CD8-positive, alpha-beta memory T cell (primary cell): ENCODE measurements around the gene ORM1. TPM values are rescaled to one million over a fixed set of nuclear protein-coding genes. Genes with fewer than 3 reads are reported as not detected.

ENCODE experiments used
- CTCF ChIA-PET: fragments of 350-600 bp; sonication (Branson Sonifier 250); formaldehyde crosslinking; loops from one replicate; lab custom pipeline; 2021; ENCODE audit warnings: antibody characterized with exemption; lab: Charles Lee
- POLR2A ChIA-PET: fragments of 350-600 bp; sonication (Branson Sonifier 250); formaldehyde crosslinking; loops from one replicate; lab custom pipeline; 2021; ENCODE audit warnings: antibody characterized with exemption; lab: Charles Lee
- DNase-seq, 5 donors: peaks; one replicate each; pipeline versions ENCODE4 v3.0.0 to v3.0.0-alpha.2; 2020 to 2022; ENCODE audit warnings: mixed read lengths in 1 of 5
- H3K27ac ChIP-seq: one replicate; pipeline ENCODE4 v1.7.0; 2013; ENCODE audit warnings: low read depth, mild to moderate bottlenecking, low read length, moderate library complexity
- H3K27me3 ChIP-seq: 2 replicates; pipeline ENCODE4 v1.7.0; 2013; ENCODE audit warnings: low read length, mild to moderate bottlenecking; ENCODE audit not compliant: insufficient read depth, poor library complexity, severe bottlenecking
- H3K36me3 ChIP-seq: 2 replicates; pipeline ENCODE4 v1.7.0; 2013; ENCODE audit warnings: mild to moderate bottlenecking, low read length, moderate library complexity; ENCODE audit not compliant: insufficient read depth
- H3K4me1 ChIP-seq: 2 replicates; pipeline ENCODE4 v1.7.0; 2013; ENCODE audit warnings: mild to moderate bottlenecking, low read length, moderate library complexity; ENCODE audit not compliant: insufficient read depth
- H3K4me3 ChIP-seq: 2 replicates; pipeline ENCODE4 v1.7.0; 2013; ENCODE audit warnings: mild to moderate bottlenecking, low read length
- H3K9me3 ChIP-seq: 2 replicates; pipeline ENCODE4 v1.7.0; 2013; ENCODE audit warnings: mild to moderate bottlenecking, low read length
- H3K27ac Mint-ChIP-seq, 8 donors: one replicate each; pipeline ENCODE4 v1.8.0; 2020 to 2021; ENCODE audit warnings: mixed read lengths in 8 of 8, mild to moderate bottlenecking in 6 of 8, inconsistent platforms in 3 of 8, moderate library complexity in 3 of 8
- H3K27me3 Mint-ChIP-seq, 2 donors: one replicate each; pipeline ENCODE4 v1.8.0; 2020 to 2021; ENCODE audit warnings: mixed read lengths in 2 of 2, mild to moderate bottlenecking in 1 of 2, moderate library complexity in 1 of 2
- H3K36me3 Mint-ChIP-seq, 3 donors: one replicate each; pipeline ENCODE4 v1.8.0; 2020 to 2021; ENCODE audit warnings: mixed read lengths in 3 of 3, inconsistent platforms in 1 of 3, mild to moderate bottlenecking in 1 of 3
- H3K4me1 Mint-ChIP-seq, 3 donors: one replicate each; pipeline ENCODE4 v1.8.0; 2020 to 2021; ENCODE audit warnings: mixed read lengths in 3 of 3, inconsistent platforms in 1 of 3, mild to moderate bottlenecking in 1 of 3
- H3K4me3 Mint-ChIP-seq, 7 donors: one replicate each; pipeline ENCODE4 v1.8.0; 2020 to 2021; ENCODE audit warnings: mixed read lengths in 7 of 7, mild to moderate bottlenecking in 6 of 7, moderate library complexity in 4 of 7, inconsistent platforms in 2 of 7
- H3K9me3 Mint-ChIP-seq, 5 donors: one replicate each; pipeline ENCODE4 v1.8.0; 2020 to 2022; ENCODE audit warnings: mixed read lengths in 5 of 5, mild to moderate bottlenecking in 3 of 5, moderate library complexity in 2 of 5, inconsistent platforms in 1 of 5
- polyA plus RNA-seq: library from polyadenylated mRNA; unstranded; fragments of 300-500 nt; fragmentation: Illumina TruSeq; gene quantifications from one replicate; pipeline ENCODE4 v1.2.3, GENCODE V29; 2021
- total RNA-seq, 2 experiments: library from RNA; stranded (reverse); gene quantifications; one replicate each; pipeline ENCODE4 v1.2.3, GENCODE V29; 2021

Gene ORM1
- total and polyA plus RNA-seq, 3 experiments from 2014 or later, result not detected

- ChIA-PET CTCF (no interaction called here), POLR2A (no interaction called here)
- no peaks in the 10 kb centered on the region for H3K9me3 Mint-ChIP-seq
- Histone ChIP-seq H3K27ac (no peak overlapping the region), H3K4me1 (no peaks in the 10 kb centered on the region), H3K36me3 (no peaks in the 10 kb centered on the region), H3K27me3 (no peaks in the 10 kb centered on the region), H3K4me3 (no peak overlapping the region), H3K9me3 (no peaks in the 10 kb centered on the region)
- no peak overlapping the region for H3K27ac Mint-ChIP-seq
- peaks cover 0 to 15% of the 10 kb centered on the region in 2 donors for H3K27me3 Mint-ChIP-seq
- H3K4me1 Mint-ChIP-seq, result no peaks in the 10 kb centered on the region
- H3K4me3 Mint-ChIP-seq, result no peak overlapping the region
- no peak for DNase-seq
- H3K36me3 Mint-ChIP-seq, result no peaks in the 10 kb centered on the region
Observed at GRCh38 chr9:114313186-114313585, 9.7 kb upstream of the ORM1 start.

GRCh38 chr9:114314256-114314867, 8.5 kb upstream of the ORM1 start:
- Mint-ChIP-seq H3K4me1 (no peaks in the 10 kb centered on the region), H3K27me3 (peaks cover 6 to 22% of the 10 kb centered on the region in 2 donors), H3K9me3 (no peaks in the 10 kb centered on the region), H3K4me3 (no peak overlapping the region), H3K27ac (peak overlapping the region in 1 of 8 donors; percentile 76), H3K36me3 (no peaks in the 10 kb centered on the region)
- Histone ChIP-seq H3K4me3 (no peak overlapping the region), H3K27ac (no peak overlapping the region), H3K9me3 (no peaks in the 10 kb centered on the region), H3K4me1 (no peaks in the 10 kb centered on the region), H3K27me3 (no peaks in the 10 kb centered on the region), H3K36me3 (no peaks in the 10 kb centered on the region)
- DNase-seq, result no peak
- CTCF ChIA-PET, result no interaction called here
- POLR2A ChIA-PET, result no interaction called here

- H3K27ac ChIP-seq, result no peak overlapping the region
- H3K36me3 ChIP-seq, result no peaks in the 10 kb centered on the region
- H3K4me3 ChIP-seq, result no peak overlapping the region
- Mint-ChIP-seq H3K9me3 (no peaks in the 10 kb centered on the region), H3K36me3 (no peaks in the 10 kb centered on the region), H3K4me3 (no peak overlapping the region), H3K27me3 (peaks cover 6 to 26% of the 10 kb centered on the region in 2 donors), H3K27ac (peak overlapping the region in 1 of 8 donors; percentile 76), H3K4me1 (no peaks in the 10 kb centered on the region)
- CTCF ChIA-PET, result no interaction called here
- no peaks in the 10 kb centered on the region for H3K9me3 ChIP-seq
- POLR2A ChIA-PET, result no interaction called here
- H3K4me1 ChIP-seq, result no peaks in the 10 kb centered on the region
- no peak for DNase-seq
- no peaks in the 10 kb centered on the region for H3K27me3 ChIP-seq
Observed at GRCh38 chr9:114314881-114315722, 7.8 kb upstream of the ORM1 start.

- POLR2A ChIA-PET, result no interaction called here
- H3K27me3 Mint-ChIP-seq, result peaks cover 9 to 26% of the 10 kb centered on the region in 2 donors
- no peaks in the 10 kb centered on the region for H3K4me1 Mint-ChIP-seq
- no peaks in the 10 kb centered on the region for H3K9me3 Mint-ChIP-seq
- H3K36me3 ChIP-seq, result no peaks in the 10 kb centered on the region
- H3K9me3 ChIP-seq, result no peaks in the 10 kb centered on the region
- DNase-seq, result no peak
- no peaks in the 10 kb centered on the region for H3K4me1 ChIP-seq
- H3K27me3 ChIP-seq, result no peaks in the 10 kb centered on the region
- no peak overlapping the region for H3K27ac ChIP-seq
- H3K36me3 Mint-ChIP-seq, result no peaks in the 10 kb centered on the region
- CTCF ChIA-PET, result no interaction called here
- no peak overlapping the region for H3K4me3 Mint-ChIP-seq
- H3K27ac Mint-ChIP-seq, result no peak overlapping the region
- no peak overlapping the region for H3K4me3 ChIP-seq
Observed at GRCh38 chr9:114315723-114316363, 7.1 kb upstream of the ORM1 start.

GRCh38 chr9:114316605-114317230, 6.2 kb upstream of the ORM1 start:
- Histone ChIP-seq H3K4me3 (no peak overlapping the region), H3K9me3 (no peaks in the 10 kb centered on the region), H3K27me3 (no peaks in the 10 kb centered on the region), H3K36me3 (no peaks in the 10 kb centered on the region), H3K27ac (no peak overlapping the region), H3K4me1 (no peaks in the 10 kb centered on the region)
- peaks cover 10 to 29% of the 10 kb centered on the region in 2 donors for H3K27me3 Mint-ChIP-seq
- H3K36me3 Mint-ChIP-seq, result no peaks in the 10 kb centered on the region
- peak in 1 of 5 donors; percentile 15 for DNase-seq
- H3K27ac Mint-ChIP-seq, result peak overlapping the region in 1 of 8 donors; percentile 29
- H3K9me3 Mint-ChIP-seq, result no peaks in the 10 kb centered on the region
- ChIA-PET CTCF (no interaction called here), POLR2A (no interaction called here)
- no peaks in the 10 kb centered on the region for H3K4me1 Mint-ChIP-seq
- H3K4me3 Mint-ChIP-seq, result no peak overlapping the region

- Histone ChIP-seq H3K9me3 (no peaks in the 10 kb centered on the region), H3K4me1 (no peaks in the 10 kb centered on the region), H3K27me3 (no peaks in the 10 kb centered on the region), H3K27ac (no peak overlapping the region), H3K36me3 (no peaks in the 10 kb centered on the region), H3K4me3 (no peak overlapping the region)
- Mint-ChIP-seq H3K36me3 (no peaks in the 10 kb centered on the region), H3K4me3 (no peak overlapping the region), H3K9me3 (no peaks in the 10 kb centered on the region), H3K4me1 (no peaks in the 10 kb centered on the region), H3K27me3 (peaks cover 10 to 36% of the 10 kb centered on the region in 2 donors), H3K27ac (no peak overlapping the region)
- no peak for DNase-seq
- ChIA-PET CTCF (no interaction called here), POLR2A (no interaction called here)
Observed at GRCh38 chr9:114317665-114318357, 5.1 kb upstream of the ORM1 start.

- no peaks in the 10 kb centered on the region for H3K36me3 ChIP-seq
- POLR2A ChIA-PET, result no interaction called here
- Mint-ChIP-seq H3K27ac (peak overlapping the region in 1 of 8 donors; percentile 43), H3K36me3 (no peaks in the 10 kb centered on the region), H3K9me3 (no peaks in the 10 kb centered on the region), H3K27me3 (peaks cover 10 to 36% of the 10 kb centered on the region in 2 donors), H3K4me1 (no peaks in the 10 kb centered on the region), H3K4me3 (no peak overlapping the region)
- CTCF ChIA-PET, result no interaction called here
- no peaks in the 10 kb centered on the region for H3K27me3 ChIP-seq
- H3K27ac ChIP-seq, result no peak overlapping the region
- no peaks in the 10 kb centered on the region for H3K4me1 ChIP-seq
- DNase-seq, result peak in 1 of 5 donors; percentile 13
- H3K9me3 ChIP-seq, result no peaks in the 10 kb centered on the region
- no peak overlapping the region for H3K4me3 ChIP-seq
Observed at GRCh38 chr9:114318416-114318815, 4.5 kb upstream of the ORM1 start.
